Measurements from ENCODE around the gene SCN2B.
A peak's percentile ranks its signal among the peaks of the same experiment; 100 is the strongest.

SCN2B gene

GRCh38 chr11:118175993-118176777 is at the start of gene SCN2B:
Gene SCN2B (minus strand): TSS chr11:118176639. CDS start chr11:118176431, 208 bp downstream.
- H3K27ac ChIP-seq, result peak within 1 kb of the TSS; percentile 61
- no peak for TF ChIP-seq CTCF (conservative IDR thresholded peaks at IDR 0.05; ENCODE audit: low read depth)
- POLR2A ChIA-PET (ENCODE audit: low non-redundant PET), result no interaction called here
- CTCF ChIA-PET, result no interaction called here
- DNase-seq (ENCODE audit: low spot score), result peak; percentile 41

GRCh38 chr11:118224511-118225188 is 48.2 kb upstream of the SCN2B start, which contains the start of gene JAML:
Gene JAML (minus strand): TSS chr11:118225011. CDS start chr11:118214866, 10,145 bp downstream.
- TF ChIP-seq CTCF (conservative IDR thresholded peaks at IDR 0.05; ENCODE audit: low read depth), result no peak
- ChIA-PET POLR2A (ENCODE audit: low non-redundant PET) (no interaction called here), CTCF (interaction anchor here (0.6 kb wide), 1 partner anchor 26 kb away, joined by 4 read pairs; no protein-coding TSS in a partner anchor)
- no peak within 1 kb of the TSS for H3K27ac ChIP-seq
- no peak for DNase-seq (ENCODE audit: low spot score)

GRCh38 chr11:118223992-118224391 is 47.6 kb upstream of the SCN2B start:
- no peak overlapping the region for H3K27ac ChIP-seq
- CTCF ChIA-PET, result interaction anchor here (0.6 to 0.7 kb wide), 2 partner anchors 25 to 28 kb away, joined by 3 to 4 read pairs; partner anchors contain the start of gene MPZL3
- DNase-seq (ENCODE audit: low spot score), result no peak
- POLR2A ChIA-PET (ENCODE audit: low non-redundant PET), result no interaction called here
- no peak for TF ChIP-seq CTCF (conservative IDR thresholded peaks at IDR 0.05; ENCODE audit: low read depth)

GRCh38 chr11:118223570-118223969 is 47.1 kb upstream of the SCN2B start:
- no peak overlapping the region for H3K27ac ChIP-seq
- TF ChIP-seq CTCF (conservative IDR thresholded peaks at IDR 0.05; ENCODE audit: low read depth), result no peak
- CTCF ChIA-PET, result interaction anchor here (0.7 kb wide), 1 partner anchor 28 kb away, joined by 3 read pairs; the partner anchor contains the start of gene MPZL3
- DNase-seq (ENCODE audit: low spot score), result no peak
- POLR2A ChIA-PET (ENCODE audit: low non-redundant PET), result no interaction called here

GRCh38 chr11:118222437-118222836 is 46.0 kb upstream of the SCN2B start:
- no peak overlapping the region for H3K27ac ChIP-seq
- ChIA-PET CTCF (interaction anchor here (0.7 kb wide), 1 partner anchor 482 kb away, joined by 5 read pairs; no protein-coding TSS in a partner anchor), POLR2A (ENCODE audit: low non-redundant PET) (no interaction called here)
- no peak for TF ChIP-seq CTCF (conservative IDR thresholded peaks at IDR 0.05; ENCODE audit: low read depth)
- no peak for DNase-seq (ENCODE audit: low spot score)

GRCh38 chr11:118221419-118221818 is 45.0 kb upstream of the SCN2B start:
- DNase-seq (ENCODE audit: low spot score), result no peak
- ChIA-PET POLR2A (ENCODE audit: low non-redundant PET) (no interaction called here), CTCF (no interaction called here)
- TF ChIP-seq CTCF (conservative IDR thresholded peaks at IDR 0.05; ENCODE audit: low read depth), result no peak
- no peak overlapping the region for H3K27ac ChIP-seq

Measured in RWPE1 (cell line).